Ovary (tissue), 9 donors: Measurements from ENCODE around the gene FGFBP1. TPM values are rescaled to one million over a fixed set of nuclear protein-coding genes. Genes with fewer than 3 reads are reported as not detected.

Experiments
- DNase-seq, 5 donors: peaks; one replicate each; pipeline ENCODE4 v3.0.0-alpha.2; 2019 to 2020
- H3K27ac ChIP-seq, 2 donors: fragments of 200-600 bp; one replicate each; pipeline versions ENCODE4 v1.5.1 to v1.8.0; 2019 to 2022
- H3K27me3 ChIP-seq: fragments of 200-600 bp; one replicate; pipeline ENCODE4 v1.8.0; 2022
- H3K36me3 ChIP-seq: fragments of 200-600 bp; sonication (generic); one replicate; pipeline ENCODE4 v1.5.1; 2019
- H3K4me1 ChIP-seq: one replicate; pipeline ENCODE4 v1.8.1; 2013; ENCODE audit warnings: mild to moderate bottlenecking, moderate library complexity; ENCODE audit not compliant: insufficient read depth
- H3K4me3 ChIP-seq: fragments of 200-600 bp; sonication (generic); one replicate; pipeline ENCODE4 v1.5.1; 2017
- H3K9me3 ChIP-seq, 2 donors: fragments of 200-600 bp in 1 of 2; sonication (generic) in 1 of 2; one replicate each; pipeline versions ENCODE4 v1.5.1 to v1.8.1; 2013 to 2019; ENCODE audit warnings: mild to moderate bottlenecking in 1 of 2, moderate library complexity in 1 of 2
- EP300 ChIP-seq: sonication (generic); formaldehyde crosslinking; IDR thresholded peaks from one replicate; pipeline ENCODE4 v1.6.1; 2017; ENCODE audit warnings: antibody characterized with exemption
- POLR2A ChIP-seq: fragments of 450-650 bp; IDR thresholded peaks from one replicate; pipeline ENCODE4 v1.6.1; 2017; ENCODE audit warnings: antibody characterized with exemption, mild to moderate bottlenecking, moderate library complexity
- WGBS, 3 donors: extraction: QIAGEN DNeasy Blood & Tissue Kit in 1 of 3; methylation state at CpG; one replicate each; pipeline versions ENCODE4 v1.1.5 to v1.1.7; 2013 to 2017; 5-methylcytosine and 5-hydroxymethylcytosine counted together
- intact Hi-C, 4 donors: fragments of 100-400 bp; cut with DNase I; formaldehyde crosslinking; loops; one replicate each; pipeline versions ENCODE4 v1.11.0 to v1.15.1; 2022 to 2023
- polyA plus RNA-seq, 2 donors: library from polyadenylated mRNA; stranded (reverse); fragments of 200-250 nt in 1 of 2; fragments of 350-450 nt in 1 of 2; fragmentation: Illumina TruSeq in 1 of 2; extraction: RNeasy Lipid Tissue Mini Kit (QIAGEN cat#74804) in 1 of 2; gene quantifications; one replicate each; pipeline ENCODE4 v1.2.3, GENCODE V29; 2013 to 2014
- total RNA-seq, 7 donors: library from RNA; depleted of rRNA in 2 of 7; stranded (reverse); fragments of >200 nt in 2 of 7; fragmentation: NEBNext Ultra II Directional in 3 of 7; extraction: Animal tissue kit (Norgen Biotek cat#: 25700) in 3 of 7; gene quantifications; one replicate each; pipeline versions ENCODE4 v1.1.0 to v1.2.4, GENCODE V29; 2016 to 2023
- TF ChIP-seq, protein P1 (sequence below), 3 donors: fragments of 450-650 bp in 2 of 3; fragments of 200-600 bp in 1 of 3; IDR thresholded peaks; one replicate each; pipeline versions ENCODE4 v1.5.1 to v1.8.0; 2016 to 2022; ENCODE audit warnings: antibody characterized with exemption in 3 of 3, mild to moderate bottlenecking in 1 of 3
- donor health status: DM: no; HTN: no; CAD: no; lungs with moderate emphysema.
- donor health status: DM: no; HTN: no; CAD: no.
- donor health status: Bipolar disorder and iron deficiency.
- donor health status: DM: yes; HTN: yes; CAD: no.
- donor health status: DM: no; HTN: no; CAD: no.
- donor health status: DM: yes; HTN: yes; CAD: no.

FGFBP1 gene
- total and polyA plus RNA-seq, 9 donors = 0.36 to 1.4 TPM; not detected in 7

DNA sequence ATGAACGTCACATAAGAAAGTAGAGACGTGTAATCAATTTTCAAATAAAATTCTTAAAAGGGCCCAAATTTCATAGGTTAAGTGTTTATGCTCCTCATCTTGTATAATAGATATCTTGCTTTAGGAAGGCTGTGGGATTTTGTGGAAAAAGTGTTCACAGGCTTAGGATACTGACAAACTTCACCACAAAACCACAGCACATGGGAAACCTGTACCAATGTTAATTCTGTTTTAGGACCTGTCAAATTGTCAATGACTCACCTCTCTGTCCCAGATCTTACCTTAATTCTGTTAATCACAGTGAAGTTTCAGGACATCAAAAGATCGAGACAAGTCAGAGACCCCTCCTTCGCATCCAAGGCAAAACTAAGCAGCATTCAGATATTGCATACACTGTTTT is 24.2 kb downstream of the FGFBP1 start:
- no peak for DNase-seq
- intact Hi-C loops = no loop called here
- H3K27ac ChIP-seq = no peak overlapping the region
- TF ChIP-seq, protein P1, sequence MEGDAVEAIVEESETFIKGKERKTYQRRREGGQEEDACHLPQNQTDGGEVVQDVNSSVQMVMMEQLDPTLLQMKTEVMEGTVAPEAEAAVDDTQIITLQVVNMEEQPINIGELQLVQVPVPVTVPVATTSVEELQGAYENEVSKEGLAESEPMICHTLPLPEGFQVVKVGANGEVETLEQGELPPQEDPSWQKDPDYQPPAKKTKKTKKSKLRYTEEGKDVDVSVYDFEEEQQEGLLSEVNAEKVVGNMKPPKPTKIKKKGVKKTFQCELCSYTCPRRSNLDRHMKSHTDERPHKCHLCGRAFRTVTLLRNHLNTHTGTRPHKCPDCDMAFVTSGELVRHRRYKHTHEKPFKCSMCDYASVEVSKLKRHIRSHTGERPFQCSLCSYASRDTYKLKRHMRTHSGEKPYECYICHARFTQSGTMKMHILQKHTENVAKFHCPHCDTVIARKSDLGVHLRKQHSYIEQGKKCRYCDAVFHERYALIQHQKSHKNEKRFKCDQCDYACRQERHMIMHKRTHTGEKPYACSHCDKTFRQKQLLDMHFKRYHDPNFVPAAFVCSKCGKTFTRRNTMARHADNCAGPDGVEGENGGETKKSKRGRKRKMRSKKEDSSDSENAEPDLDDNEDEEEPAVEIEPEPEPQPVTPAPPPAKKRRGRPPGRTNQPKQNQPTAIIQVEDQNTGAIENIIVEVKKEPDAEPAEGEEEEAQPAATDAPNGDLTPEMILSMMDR (IDR thresholded peaks at IDR 0.05) = no peak
- TF ChIP-seq EP300 (no peak), POLR2A (no peak)
- H3K4me1 ChIP-seq = no peaks in the 10 kb centered on the region
- WGBS, 3 donors = 93 to 97% (median 95%) methylated on average over 4 of the region's 4 CpGs
- no peak overlapping the region for H3K4me3 ChIP-seq
- H3K36me3 ChIP-seq = no peaks in the 10 kb centered on the region
- no peaks in the 10 kb centered on the region for H3K27me3 ChIP-seq
- no peaks in the 10 kb centered on the region for H3K9me3 ChIP-seq

DNA sequence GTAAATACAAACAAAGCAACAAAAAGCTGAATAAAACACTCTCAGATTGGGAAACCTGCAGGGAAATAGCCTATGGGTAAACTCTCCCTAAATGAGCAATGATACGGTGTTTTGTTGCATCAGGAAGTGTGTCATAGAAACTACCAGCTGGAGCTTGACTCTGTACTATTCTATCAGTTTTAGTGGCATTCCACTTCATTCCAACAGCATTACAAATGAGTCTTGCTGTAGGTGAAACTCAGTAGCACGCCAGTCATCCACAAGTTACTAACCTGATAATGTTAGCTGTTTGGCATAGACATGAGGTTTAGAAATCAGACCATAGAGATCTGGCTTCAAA is 24.9 kb downstream of the FGFBP1 start:
- WGBS, 3 donors = 54 to 66% (median 59%) methylated on average over 2 of the region's 2 CpGs
- H3K27me3 ChIP-seq = no peaks in the 10 kb centered on the region
- no peak overlapping the region for H3K4me3 ChIP-seq
- H3K36me3 ChIP-seq = no peaks in the 10 kb centered on the region
- no peak for TF ChIP-seq EP300
- TF ChIP-seq POLR2A = no peak
- TF ChIP-seq, protein P1 (IDR thresholded peaks at IDR 0.05) = no peak
- DNase-seq = no peak
- intact Hi-C loops = no loop called here
- H3K9me3 ChIP-seq = no peaks in the 10 kb centered on the region
- no peaks in the 10 kb centered on the region for H3K4me1 ChIP-seq
- H3K27ac ChIP-seq = no peak overlapping the region

DNA sequence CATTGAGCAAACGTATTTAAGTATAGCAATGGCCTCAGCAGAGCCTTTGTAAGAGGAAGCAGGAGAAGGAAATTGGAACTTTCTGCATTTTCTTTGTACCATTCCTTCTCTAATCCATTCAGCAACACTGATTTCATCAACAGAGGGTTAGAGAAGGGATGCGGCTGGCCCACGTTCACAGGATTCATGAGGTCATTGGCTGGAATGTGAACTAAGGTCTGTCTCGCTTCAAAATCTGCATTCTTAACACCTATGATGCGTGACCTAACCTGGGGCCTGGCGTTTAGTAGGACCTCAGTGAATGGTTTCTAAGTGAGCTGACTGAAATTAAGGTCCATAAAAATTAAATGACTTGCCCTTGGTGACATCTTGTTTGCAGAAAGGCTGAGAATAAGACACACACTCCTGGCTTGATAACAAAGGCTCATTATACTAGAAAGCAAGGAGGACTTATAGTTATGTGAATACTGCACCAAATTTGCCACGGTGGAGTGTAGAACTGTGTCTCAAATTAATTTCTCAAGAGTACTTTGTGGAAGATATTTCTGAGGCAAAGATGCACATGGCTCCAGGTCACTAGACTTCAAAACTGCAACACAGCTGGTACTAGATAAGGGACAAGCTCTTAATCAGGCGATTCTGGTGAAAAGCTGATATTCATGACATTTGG is 25.4 kb downstream of the FGFBP1 start:
- Histone ChIP-seq H3K27ac (no peak overlapping the region), H3K36me3 (no peaks in the 10 kb centered on the region), H3K27me3 (no peaks in the 10 kb centered on the region), H3K9me3 (no peaks in the 10 kb centered on the region), H3K4me1 (no peaks in the 10 kb centered on the region), H3K4me3 (no peak overlapping the region)
- intact Hi-C loops = no loop called here
- no peak for DNase-seq
- 54 to 71% (median 67%) methylated on average over 8 of the region's 8 CpGs for WGBS, 3 donors
- TF ChIP-seq POLR2A (no peak), EP300 (no peak)
- TF ChIP-seq, protein P1 (IDR thresholded peaks at IDR 0.05) = no peak

DNA sequence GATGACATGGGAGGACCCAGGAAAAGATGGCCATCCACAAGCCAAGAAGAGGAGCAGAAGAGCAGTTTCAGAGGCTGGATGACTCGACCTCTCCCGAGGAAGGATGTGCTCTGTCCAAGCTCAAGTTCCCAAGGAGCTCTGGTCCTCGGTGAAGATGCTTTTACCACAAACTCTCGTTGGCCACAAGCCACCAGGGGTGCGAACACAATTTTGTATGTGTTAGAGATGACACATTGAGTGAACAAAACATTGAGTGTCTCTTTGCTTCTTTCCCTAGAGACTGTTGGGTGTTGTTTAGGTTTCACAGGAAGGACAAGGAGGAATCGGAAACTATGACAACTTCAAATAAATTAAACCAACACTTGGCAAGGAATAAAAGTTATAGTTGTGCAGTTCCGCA is 26.3 kb downstream of the FGFBP1 start:
- H3K27ac ChIP-seq = no peak overlapping the region

More for the DNA sequence above, 26.3 kb downstream of the FGFBP1 start:
- no peaks in the 10 kb centered on the region for H3K36me3 ChIP-seq
- 64 to 78% (median 66%) methylated on average over 7 of the region's 7 CpGs for WGBS, 3 donors
- no peaks in the 10 kb centered on the region for H3K27me3 ChIP-seq
- TF ChIP-seq, protein P1 (IDR thresholded peaks at IDR 0.05) = no peak
- no peak for TF ChIP-seq POLR2A
- no peak for TF ChIP-seq EP300
- intact Hi-C loops = no loop called here
- no peak overlapping the region for H3K4me3 ChIP-seq
- no peaks in the 10 kb centered on the region for H3K9me3 ChIP-seq
- H3K4me1 ChIP-seq = no peaks in the 10 kb centered on the region
- DNase-seq = no peak
